SK-N-MC (cell line): ENCODE results near the gene MAGEA10.

Experiments
- EZH2 ChIP-seq: fragments of 200-600 bp; sonication (generic); IDR thresholded peaks from one replicate; pipeline ENCODE4 v1.6.1; 2017; ENCODE audit warnings: antibody characterized with exemption
- POLR2AphosphoS5 ChIP-seq: IDR thresholded peaks from 2 replicates; pipeline ENCODE4 v1.6.1; 2012; ENCODE audit warnings: mild to moderate bottlenecking, low read depth, low read length, borderline replicate concordance

- TF ChIP-seq EZH2 (no peak), POLR2AphosphoS5 (no peak)
These were observed 34.5 kb downstream of the MAGEA10 start for GRCh38 chrX:152103866-152104265.
